Measurements from ENCODE around the gene TP53AIP1.

- TF ChIP-seq POLR2A (IDR thresholded peaks at IDR 0.05) = no peak
- no peak for TF ChIP-seq CTCF (IDR thresholded peaks at IDR 0.05)
Measured at GRCh38 chr11:128929468-128929867, 13.2 kb downstream of the TP53AIP1 start.
